ENCODE data around the gene MSLN.

The MSLN gene

GRCh38 chr16:760545-761343 lies at the start of gene MSLN:
TSS of gene MSLN (plus strand) at chr16:760734. CDS start at chr16:762681, 1,947 bp downstream.
- FAIRE-seq = no peak

GRCh38 chr16:711084-711483 lies 49.5 kb upstream of the MSLN start:
- FAIRE-seq = no peak

- FAIRE-seq = peak; percentile 57
These were observed 48.8 kb upstream of the MSLN start for GRCh38 chr16:711548-712320.

- FAIRE-seq = peak; percentile 99
These were observed 47.7 kb upstream of the MSLN start for GRCh38 chr16:712740-713250.

- FAIRE-seq = no peak
These were observed 46.5 kb upstream of the MSLN start for GRCh38 chr16:714079-714478.

GRCh38 chr16:714558-715476 lies 45.7 kb upstream of the MSLN start, which contains the start of gene METRN:
TSS of gene METRN (plus strand) at chr16:715118. CDS start at chr16:715290, 172 bp downstream.
- FAIRE-seq = no peak

- no peak for FAIRE-seq
These were observed 44.9 kb upstream of the MSLN start for GRCh38 chr16:715477-716199.

GRCh38 chr16:716200-716568 lies 44.4 kb upstream of the MSLN start:
- no peak for FAIRE-seq

GRCh38 chr16:716768-717325 lies 43.7 kb upstream of the MSLN start:
- FAIRE-seq = no peak

GRCh38 chr16:717450-718245 lies 42.9 kb upstream of the MSLN start:
- no peak for FAIRE-seq

- FAIRE-seq = no peak
These were observed 42.1 kb upstream of the MSLN start for GRCh38 chr16:718389-718788.

- no peak for FAIRE-seq
These were observed 41.6 kb upstream of the MSLN start for GRCh38 chr16:718922-719321.

GRCh38 chr16:719815-720446 lies 40.6 kb upstream of the MSLN start:
- FAIRE-seq = peak; percentile 89

GRCh38 chr16:720447-720989 lies 40.0 kb upstream of the MSLN start:
- peak; percentile 92 for FAIRE-seq

GRCh38 chr16:720990-721764 lies 39.4 kb upstream of the MSLN start, which contains the start of gene ANTKMT:
TSS of gene ANTKMT (plus strand) at chr16:721146. CDS start at chr16:721275, 129 bp downstream.
- no peak for FAIRE-seq

- no peak for FAIRE-seq
These were observed 38.6 kb upstream of the MSLN start for GRCh38 chr16:721765-722540.

- no peak for FAIRE-seq
These were observed 37.5 kb upstream of the MSLN start for GRCh38 chr16:722835-723633.
